ENCODE measurements around the gene SAP130. TPM values are rescaled to one million over a fixed set of nuclear protein-coding genes. Genes with fewer than 3 reads are reported as not detected.

Gene SAP130
- polyA plus RNA-seq, 1 of the 3 experiments (the other 2 are of a cell fraction): 19.0 TPM

GRCh38 chr2:128076461-128077106 is 48.7 kb upstream of the SAP130 start:
- TF ChIP-seq NRF1 (IDR thresholded peaks at IDR 0.05; ENCODE audit: low read depth, low read length): no peak
- TF ChIP-seq YY1 (IDR thresholded peaks at IDR 0.05; ENCODE audit: low read depth): no peak
- TF ChIP-seq, protein P1, sequence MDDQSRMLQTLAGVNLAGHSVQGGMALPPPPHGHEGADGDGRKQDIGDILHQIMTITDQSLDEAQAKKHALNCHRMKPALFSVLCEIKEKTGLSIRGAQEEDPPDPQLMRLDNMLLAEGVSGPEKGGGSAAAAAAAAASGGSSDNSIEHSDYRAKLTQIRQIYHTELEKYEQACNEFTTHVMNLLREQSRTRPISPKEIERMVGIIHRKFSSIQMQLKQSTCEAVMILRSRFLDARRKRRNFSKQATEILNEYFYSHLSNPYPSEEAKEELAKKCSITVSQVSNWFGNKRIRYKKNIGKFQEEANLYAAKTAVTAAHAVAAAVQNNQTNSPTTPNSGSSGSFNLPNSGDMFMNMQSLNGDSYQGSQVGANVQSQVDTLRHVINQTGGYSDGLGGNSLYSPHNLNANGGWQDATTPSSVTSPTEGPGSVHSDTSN (IDR thresholded peaks at IDR 0.05): no peak
- TF ChIP-seq MEF2A (IDR thresholded peaks at IDR 0.05; ENCODE audit: borderline replicate concordance, low read depth): no peak
- TF ChIP-seq SIN3A (IDR thresholded peaks at IDR 0.05; ENCODE audit: borderline replicate concordance, low read depth, low read length): no peak
- no peak for TF ChIP-seq POLR2AphosphoS5 (IDR thresholded peaks at IDR 0.05; ENCODE audit: low read depth, low read length)
- no peak for TF ChIP-seq RAD21 (IDR thresholded peaks at IDR 0.05; ENCODE audit: low read length)
- TF ChIP-seq USF2 (IDR thresholded peaks at IDR 0.05; ENCODE audit: borderline replicate concordance, low read depth, low read length): no peak
- TF ChIP-seq EP300 (IDR thresholded peaks at IDR 0.05; ENCODE audit: borderline replicate concordance in 1 of 2, low read depth in 1 of 2, low read length in 1 of 2): no peak
- TF ChIP-seq, protein P2, sequence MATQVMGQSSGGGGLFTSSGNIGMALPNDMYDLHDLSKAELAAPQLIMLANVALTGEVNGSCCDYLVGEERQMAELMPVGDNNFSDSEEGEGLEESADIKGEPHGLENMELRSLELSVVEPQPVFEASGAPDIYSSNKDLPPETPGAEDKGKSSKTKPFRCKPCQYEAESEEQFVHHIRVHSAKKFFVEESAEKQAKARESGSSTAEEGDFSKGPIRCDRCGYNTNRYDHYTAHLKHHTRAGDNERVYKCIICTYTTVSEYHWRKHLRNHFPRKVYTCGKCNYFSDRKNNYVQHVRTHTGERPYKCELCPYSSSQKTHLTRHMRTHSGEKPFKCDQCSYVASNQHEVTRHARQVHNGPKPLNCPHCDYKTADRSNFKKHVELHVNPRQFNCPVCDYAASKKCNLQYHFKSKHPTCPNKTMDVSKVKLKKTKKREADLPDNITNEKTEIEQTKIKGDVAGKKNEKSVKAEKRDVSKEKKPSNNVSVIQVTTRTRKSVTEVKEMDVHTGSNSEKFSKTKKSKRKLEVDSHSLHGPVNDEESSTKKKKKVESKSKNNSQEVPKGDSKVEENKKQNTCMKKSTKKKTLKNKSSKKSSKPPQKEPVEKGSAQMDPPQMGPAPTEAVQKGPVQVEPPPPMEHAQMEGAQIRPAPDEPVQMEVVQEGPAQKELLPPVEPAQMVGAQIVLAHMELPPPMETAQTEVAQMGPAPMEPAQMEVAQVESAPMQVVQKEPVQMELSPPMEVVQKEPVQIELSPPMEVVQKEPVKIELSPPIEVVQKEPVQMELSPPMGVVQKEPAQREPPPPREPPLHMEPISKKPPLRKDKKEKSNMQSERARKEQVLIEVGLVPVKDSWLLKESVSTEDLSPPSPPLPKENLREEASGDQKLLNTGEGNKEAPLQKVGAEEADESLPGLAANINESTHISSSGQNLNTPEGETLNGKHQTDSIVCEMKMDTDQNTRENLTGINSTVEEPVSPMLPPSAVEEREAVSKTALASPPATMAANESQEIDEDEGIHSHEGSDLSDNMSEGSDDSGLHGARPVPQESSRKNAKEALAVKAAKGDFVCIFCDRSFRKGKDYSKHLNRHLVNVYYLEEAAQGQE (IDR thresholded peaks at IDR 0.05; ENCODE audit: low read depth, low read length): no peak
- TF ChIP-seq TEAD4 (IDR thresholded peaks at IDR 0.05; ENCODE audit: borderline replicate concordance, insufficient read depth): no peak
- TF ChIP-seq, protein P3, sequence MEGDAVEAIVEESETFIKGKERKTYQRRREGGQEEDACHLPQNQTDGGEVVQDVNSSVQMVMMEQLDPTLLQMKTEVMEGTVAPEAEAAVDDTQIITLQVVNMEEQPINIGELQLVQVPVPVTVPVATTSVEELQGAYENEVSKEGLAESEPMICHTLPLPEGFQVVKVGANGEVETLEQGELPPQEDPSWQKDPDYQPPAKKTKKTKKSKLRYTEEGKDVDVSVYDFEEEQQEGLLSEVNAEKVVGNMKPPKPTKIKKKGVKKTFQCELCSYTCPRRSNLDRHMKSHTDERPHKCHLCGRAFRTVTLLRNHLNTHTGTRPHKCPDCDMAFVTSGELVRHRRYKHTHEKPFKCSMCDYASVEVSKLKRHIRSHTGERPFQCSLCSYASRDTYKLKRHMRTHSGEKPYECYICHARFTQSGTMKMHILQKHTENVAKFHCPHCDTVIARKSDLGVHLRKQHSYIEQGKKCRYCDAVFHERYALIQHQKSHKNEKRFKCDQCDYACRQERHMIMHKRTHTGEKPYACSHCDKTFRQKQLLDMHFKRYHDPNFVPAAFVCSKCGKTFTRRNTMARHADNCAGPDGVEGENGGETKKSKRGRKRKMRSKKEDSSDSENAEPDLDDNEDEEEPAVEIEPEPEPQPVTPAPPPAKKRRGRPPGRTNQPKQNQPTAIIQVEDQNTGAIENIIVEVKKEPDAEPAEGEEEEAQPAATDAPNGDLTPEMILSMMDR (IDR thresholded peaks at IDR 0.05): no peak
- no peak for TF ChIP-seq GATA2 (CRISPR knock-in tag; IDR thresholded peaks at IDR 0.05)
- TF ChIP-seq RFX5 (IDR thresholded peaks at IDR 0.05; ENCODE audit: low read length): no peak
- no peak for TF ChIP-seq RXRA (IDR thresholded peaks at IDR 0.05; ENCODE audit: borderline replicate concordance, low read depth)
- TF ChIP-seq ELF1 (IDR thresholded peaks at IDR 0.05): no peak
- TF ChIP-seq FOSL2 (IDR thresholded peaks at IDR 0.05; ENCODE audit: borderline replicate concordance, low read depth): no peak
- TF ChIP-seq IRF3 (IDR thresholded peaks at IDR 0.05; ENCODE audit: low read depth, low read length): no peak

More at GRCh38 chr2:128076461-128077106, 48.7 kb upstream of the SAP130 start:
- H3K27me3 ChIP-seq (ENCODE audit: insufficient read depth): no peaks in the 10 kb centered on the region; the same call in 1 of the 2 replicates
- no peaks in the 10 kb centered on the region for H3K4me1 ChIP-seq (ENCODE audit: control insufficient read depth in 1 of 2, insufficient read depth in 2 of 2, low read depth in 1 of 2, low read length in 1 of 2)
- 83% methylated on average over 7 of the region's 7 CpGs for WGBS (ENCODE audit: low lambda C conversion rate)
- no peaks in the 10 kb centered on the region for H4K20me1 ChIP-seq (ENCODE audit: insufficient read depth)
- no peaks in the 10 kb centered on the region for H3K36me3 ChIP-seq (replicated peaks in 1 of 2; ENCODE audit: control insufficient read depth in 1 of 2, insufficient read depth in 2 of 2, low read length in 1 of 2)
- POLR2A ChIA-PET: no interaction called here
- no peak overlapping the region for H3K4me3 ChIP-seq (ENCODE audit: low read depth in 2 of 2, low read length in 1 of 2)
- no peak for DNase-seq
- no peak overlapping the region for H3K4me2 ChIP-seq
- no peak overlapping the region for H3K27ac ChIP-seq (ENCODE audit: low read depth in 2 of 2, low read length in 1 of 2)
- H3F3A ChIP-seq (replicated peaks; ENCODE audit: insufficient read depth): no peaks in the 10 kb centered on the region
- H3K9me2 ChIP-seq: no peaks in the 10 kb centered on the region
- no peaks in the 10 kb centered on the region for H3K79me2 ChIP-seq (ENCODE audit: insufficient read depth)
- H2AFZ ChIP-seq (ENCODE audit: low read depth): no peak overlapping the region
- H3K9ac ChIP-seq: no peak overlapping the region
- no peaks in the 10 kb centered on the region for H3K9me3 ChIP-seq
- CTCF ChIA-PET: interaction anchor here (2.0 kb wide), 1 partner anchor 13 kb away, joined by 7 read pairs; no protein-coding TSS in a partner anchor
